DMS153 treated with DMSO at 0.1 percent for 48 hours (cell line): ENCODE measurements around the gene TSR3.

ENCODE experiments used
- DNase-seq: peaks from one replicate; lab custom pipeline; 2025; ENCODE audit not compliant: unreplicated experiment; lab: John Stamatoyannopoulos, UW

The TSR3 gene

DNA sequence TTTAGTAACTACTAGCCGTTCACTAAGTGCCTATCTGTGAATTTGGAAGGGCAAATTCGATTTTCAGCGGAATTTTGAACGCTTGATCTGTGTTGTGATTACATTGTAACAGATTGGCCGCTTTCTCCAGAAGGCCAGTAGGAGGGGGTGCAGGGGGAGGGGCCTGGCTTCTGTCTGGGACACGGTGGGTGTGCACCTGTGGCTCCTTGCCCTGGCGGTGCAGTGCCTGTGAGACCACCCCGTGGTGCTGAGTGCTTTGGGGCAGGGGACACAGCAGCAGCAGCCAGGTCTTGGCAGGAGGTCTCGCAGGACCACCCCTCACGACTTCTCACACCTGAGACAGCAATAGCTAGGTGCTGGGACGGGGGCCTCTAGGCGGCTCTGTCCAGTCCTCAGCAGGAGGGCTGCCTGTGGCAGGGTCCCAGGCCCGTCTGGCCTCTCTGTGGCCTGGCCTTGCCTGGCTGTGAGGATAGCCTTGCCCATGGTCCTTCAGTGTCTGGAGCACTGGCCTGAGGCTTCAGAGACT, 40.4 kb downstream of the TSR3 start:
- no peak for DNase-seq

DNA sequence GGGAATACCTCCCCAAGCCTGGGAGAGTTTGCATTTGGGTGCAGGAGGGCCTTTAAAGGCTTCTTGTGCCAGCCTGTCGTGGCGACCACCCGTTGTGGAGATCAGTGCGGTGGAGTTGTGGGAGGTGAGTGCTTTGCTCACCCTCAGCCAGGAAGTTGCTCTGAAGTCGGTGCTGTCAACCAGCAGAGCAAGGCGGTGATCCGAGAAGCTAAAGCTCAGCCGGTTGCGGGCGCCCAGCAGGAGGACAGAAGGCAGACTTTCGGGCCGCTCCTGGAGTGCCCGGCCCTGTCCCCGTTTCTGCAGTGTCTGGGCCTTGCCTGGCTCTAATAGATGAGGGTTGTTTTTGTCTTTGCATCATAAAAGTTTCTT, 40.9 kb downstream of the TSR3 start:
- no peak for DNase-seq

DNA sequence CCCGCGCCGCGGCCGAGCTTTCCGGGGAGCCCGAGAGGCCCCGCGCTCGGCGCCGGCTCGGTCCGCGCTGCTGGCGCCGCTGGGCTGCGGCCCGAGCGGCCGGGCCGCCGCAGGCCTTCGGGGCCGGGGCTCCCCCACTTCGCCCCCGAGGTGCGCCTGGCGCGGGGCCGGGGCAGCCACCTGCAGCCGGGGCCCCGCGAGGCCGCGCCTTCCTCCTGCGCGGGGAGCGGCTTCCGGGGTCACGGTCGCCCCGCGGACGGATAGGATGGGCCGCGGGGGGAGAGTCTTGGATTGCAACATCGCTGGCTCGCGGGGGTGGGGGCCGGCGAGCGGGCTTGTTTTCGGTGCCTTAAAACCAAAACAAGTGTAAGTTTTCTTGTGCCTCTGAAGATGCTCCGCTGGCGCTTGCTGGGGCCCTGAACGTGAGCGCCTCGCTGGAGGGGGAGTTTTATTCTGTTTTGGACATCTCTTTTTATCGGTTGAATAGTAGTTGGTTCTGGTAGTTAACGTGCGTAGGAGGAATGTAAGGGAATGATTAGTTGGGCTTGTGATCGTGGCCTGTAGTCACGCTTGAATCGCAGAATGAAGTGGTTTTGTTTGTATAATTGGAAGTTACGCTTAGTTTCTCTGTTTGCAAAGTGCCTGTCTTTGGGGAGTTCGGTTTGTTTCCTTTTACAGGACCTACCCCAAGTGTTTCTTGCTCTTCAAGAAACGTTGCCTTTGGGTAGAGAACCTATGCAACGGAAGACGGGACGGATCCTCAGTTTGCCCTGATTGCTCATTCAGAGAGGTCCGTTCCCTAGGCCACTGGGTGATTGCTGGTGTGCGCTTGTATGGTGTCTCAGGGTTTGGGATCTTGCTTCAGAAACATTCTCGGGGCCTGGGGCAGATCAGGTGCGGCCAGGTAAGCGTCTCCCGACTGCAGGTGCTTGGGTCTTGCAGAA, 41.5 kb downstream of the TSR3 start:
- no peak for DNase-seq

DNA sequence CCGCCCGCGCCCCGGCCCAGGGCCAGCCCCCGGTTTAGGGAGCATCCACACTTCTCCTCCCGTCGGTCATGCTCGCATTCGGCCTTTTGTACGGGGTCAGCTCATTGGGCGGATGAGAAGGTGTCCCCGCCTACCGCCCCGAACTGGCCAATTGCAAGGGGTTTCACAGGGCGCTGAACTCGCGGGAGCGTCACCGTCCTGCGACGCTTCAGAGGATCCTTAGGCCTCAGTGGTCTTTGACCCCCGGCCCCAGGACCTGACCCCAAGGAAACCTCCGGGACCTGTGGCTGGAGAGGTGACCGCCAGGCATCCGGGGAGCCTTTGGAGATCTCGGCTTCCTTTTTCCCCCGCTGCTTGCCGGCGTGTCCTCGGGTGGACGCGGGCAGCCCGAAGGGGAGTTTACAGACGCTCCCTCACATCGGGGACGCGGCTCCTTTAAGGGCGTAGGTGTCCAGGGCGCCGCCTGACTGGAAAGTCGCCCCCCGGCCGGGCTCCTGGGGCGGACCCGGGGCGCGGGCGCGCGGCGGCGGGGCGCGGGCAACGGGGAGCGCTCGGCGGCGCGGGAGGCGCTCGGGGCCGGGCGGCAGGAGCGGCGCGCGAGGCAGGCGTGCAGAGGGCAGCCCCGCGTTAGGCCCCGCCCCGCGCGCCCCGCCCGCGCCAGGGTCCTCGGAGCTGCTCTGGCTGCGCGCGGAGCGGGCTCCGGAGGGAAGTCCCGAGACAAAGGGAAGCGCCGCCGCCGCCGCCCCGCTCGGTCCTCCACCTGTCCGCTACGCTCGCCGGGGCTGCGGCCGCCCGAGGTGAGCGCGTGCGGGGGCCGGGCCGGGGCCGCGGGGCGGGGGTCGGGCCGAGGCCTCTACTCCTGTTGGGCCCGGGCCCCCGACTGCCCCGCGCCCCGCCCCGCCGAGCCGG, 42.4 kb downstream of the TSR3 start, which contains the start of gene UBE2I:
Gene UBE2I, plus strand, starts transcription at position 660 of the 909 bp plus-strand sequence. CDS start 4,395 bp downstream, outside the sequence.
- DNase-seq = peak; percentile 96

DNA sequence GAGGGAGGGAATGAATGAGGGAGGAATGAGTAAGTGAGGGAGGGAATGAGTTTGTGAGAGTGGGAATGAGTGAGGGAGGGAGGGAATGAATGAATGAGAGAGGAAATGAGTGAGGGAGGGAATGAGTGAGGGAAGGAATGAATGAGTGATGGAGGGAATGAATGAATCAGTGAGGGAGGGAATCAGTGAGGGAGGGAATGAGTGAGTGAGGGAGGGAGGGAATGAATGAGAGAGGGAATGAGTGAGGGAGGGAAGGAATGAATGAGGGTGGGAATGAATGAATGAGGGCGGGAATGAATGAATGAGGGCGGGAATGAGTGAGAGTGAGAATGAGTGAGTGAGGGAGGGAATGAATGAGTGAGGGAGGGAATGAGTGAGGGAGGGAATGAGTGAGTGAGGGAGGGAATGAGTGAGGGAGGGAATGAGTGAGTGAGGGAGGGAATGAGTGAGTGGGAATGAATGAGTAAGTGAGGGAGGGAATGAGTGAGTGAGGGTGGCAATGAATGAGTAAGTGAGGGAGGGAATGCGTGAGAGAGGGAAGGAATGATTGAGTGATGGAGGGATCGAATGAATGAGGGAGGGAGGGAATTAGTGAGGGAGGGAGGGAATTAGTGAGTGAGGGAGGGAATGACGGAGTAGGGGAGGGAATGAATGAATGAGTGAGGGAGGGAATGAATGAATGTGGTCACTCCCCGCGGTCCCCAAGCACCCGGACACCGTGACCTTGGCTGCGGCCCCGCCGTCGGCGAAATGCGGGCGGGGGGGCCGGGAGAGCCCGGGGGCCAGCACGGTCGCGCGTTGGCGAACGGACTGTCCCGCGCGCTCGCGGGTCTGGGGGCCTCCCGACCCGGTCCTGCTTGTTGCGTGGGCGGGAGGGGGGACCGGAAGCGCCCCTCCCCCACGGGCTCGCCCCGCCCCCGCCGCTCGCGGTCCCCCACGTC, 43.4 kb downstream of the TSR3 start:
- peak; percentile 47 for DNase-seq

DNA sequence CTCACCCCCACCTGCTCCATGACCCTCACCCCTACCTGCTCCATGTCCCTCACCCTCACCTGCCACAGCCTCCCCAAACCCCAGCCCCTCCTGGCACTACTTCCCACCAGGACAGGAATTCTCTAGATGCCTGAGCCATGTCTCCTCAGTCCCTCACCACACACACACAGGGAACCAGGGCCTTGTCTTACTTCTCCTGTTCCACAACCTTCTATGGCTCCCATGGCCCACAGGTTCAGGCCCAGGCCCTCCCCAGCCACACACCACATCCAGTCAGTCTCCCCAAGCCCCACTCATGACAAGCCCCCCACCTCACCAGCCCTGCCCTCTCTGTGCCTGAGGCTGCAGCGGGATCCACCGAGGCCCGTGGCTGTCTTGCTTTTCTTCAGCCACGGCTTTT, 45.3 kb downstream of the TSR3 start:
- DNase-seq = no peak

DNA sequence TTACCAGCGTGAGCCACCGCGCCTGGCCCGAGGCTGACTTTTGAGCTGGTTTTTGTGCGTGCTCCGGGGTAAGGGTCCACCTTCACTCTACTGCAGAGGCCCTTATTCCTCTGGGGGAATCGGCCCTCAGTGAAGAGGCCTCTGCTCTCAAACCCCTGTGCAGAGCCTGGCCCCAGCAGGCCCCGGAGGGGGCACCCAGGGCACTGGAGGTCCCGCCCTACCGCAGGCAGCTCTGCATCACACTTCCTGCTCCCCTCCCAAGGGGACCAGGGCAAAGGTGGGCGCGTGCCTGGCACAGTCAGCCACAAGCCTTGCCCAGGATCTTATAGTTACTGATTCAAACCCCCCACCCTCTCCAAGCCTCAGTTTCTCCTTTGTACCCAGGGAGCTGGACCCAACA, 45.9 kb downstream of the TSR3 start:
- DNase-seq = no peak

DNA sequence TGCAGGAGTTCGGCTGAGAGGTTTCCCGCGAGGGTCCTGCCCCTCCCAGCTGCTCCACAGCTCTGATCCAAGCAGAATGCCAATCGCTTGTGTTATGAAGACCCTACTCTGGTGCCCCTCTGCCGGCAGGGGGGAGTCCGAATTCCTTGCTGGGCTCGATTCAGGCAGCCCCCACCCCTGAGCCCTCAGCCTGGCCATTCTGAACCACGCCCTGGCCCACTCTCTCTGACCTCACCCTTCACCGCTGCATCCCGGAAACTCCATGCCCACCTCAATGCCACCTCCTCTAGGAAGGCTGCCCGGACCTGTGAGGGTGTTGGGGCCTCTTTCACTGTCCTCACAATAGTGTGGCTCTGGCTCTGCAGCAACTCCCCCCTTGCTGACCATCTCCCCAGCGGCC, 50.1 kb downstream of the TSR3 start:
- DNase-seq = no peak

DNA sequence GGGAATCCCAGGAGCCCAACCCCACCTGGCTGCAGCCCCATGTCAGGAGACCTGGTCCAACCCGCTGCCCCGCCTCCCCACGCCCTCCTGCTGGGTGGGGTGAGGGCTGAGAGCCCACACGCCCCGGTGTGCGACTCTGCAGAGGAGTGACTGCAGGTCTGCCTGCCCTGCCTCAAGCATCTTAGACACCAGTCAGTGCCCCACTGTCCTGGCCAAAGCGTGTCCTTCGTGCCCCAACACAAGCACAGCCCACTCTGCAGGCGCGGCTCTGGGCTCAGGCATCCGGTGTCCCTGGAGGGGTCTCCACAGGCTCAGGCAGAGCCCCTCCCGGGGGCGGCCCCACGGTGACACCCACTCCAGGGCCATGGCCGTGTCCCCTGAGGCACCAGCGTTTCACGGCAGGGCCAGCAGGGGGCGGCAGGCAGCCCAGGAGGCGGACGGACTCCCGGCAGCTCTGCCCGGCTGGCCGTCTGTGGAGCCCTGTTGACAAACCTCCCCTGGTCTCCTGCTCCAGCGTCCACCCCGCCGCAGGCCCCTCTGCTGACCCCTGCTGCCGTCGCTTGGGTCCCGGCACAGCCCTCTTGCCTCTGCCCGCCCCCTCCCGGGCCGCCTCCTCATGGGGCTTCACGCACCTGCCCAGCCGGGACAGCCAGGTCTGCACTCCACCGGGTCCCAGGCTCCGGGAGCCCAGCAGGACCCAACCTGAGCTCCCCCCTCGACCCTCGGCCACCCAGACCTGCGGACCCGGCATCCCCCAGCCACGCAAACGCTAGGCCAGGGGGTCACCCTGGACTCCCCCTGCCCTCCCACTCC, 50.8 kb downstream of the TSR3 start:
- DNase-seq = no peak

DNA sequence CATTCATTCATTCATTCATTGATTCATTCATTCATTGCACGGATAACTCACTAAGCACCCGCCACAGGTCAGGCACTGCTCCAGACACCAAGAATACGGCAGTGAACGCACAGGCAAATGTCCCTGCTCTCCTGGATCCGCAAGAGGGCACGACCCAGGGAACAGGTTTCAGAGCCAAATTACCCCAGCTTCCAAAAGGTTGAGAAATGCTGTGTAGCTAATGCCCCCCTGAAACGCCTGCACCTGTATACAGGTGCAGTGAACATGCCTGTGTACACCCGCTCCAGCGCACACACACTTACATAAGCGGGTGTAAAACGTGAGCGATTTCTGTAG, 51.8 kb downstream of the TSR3 start:
- no peak for DNase-seq
